ENCODE results near the gene CSRP3.

The CSRP3 gene

DNA sequence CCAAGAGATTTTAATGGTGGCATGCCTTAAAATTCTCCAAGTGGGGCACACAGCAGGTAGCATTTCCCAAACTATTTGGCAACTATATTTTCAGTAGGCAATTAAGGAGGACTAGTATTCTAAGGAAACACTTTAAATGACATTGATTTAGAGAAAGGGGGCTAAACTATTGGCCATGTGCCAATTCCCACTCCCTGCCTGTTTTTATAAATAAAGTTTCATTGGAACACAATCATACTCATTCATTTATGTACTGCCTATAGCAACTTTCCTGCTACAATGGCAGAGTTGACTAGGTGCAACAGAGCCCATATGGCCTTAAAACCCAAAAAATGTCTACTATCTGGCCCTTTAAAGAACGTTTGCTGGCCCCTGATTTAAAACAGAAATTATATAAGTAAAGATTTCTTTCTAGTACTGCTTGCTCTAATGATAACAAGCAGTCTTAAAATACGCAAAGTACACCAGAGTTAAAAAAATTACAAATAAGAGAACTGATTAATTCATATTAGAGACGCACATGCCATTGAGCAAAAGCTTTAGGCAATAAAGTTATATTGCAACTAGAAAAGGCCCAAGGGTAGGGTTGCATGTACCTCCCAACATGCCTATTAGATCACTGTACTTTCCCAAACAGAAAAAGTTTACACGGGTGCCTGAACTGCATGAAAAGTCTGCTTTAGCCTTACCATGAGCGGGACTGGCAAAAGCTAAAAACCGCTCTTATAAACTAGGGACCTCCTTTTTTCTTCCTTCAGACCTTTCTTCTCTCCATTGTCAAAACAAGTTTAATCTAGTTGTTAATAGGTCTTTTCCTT, 24.8 kb upstream of the CSRP3 start:
- DNase-seq (ENCODE audit: extremely low read depth, low read depth), result no peak
- TF ChIP-seq, protein P1, sequence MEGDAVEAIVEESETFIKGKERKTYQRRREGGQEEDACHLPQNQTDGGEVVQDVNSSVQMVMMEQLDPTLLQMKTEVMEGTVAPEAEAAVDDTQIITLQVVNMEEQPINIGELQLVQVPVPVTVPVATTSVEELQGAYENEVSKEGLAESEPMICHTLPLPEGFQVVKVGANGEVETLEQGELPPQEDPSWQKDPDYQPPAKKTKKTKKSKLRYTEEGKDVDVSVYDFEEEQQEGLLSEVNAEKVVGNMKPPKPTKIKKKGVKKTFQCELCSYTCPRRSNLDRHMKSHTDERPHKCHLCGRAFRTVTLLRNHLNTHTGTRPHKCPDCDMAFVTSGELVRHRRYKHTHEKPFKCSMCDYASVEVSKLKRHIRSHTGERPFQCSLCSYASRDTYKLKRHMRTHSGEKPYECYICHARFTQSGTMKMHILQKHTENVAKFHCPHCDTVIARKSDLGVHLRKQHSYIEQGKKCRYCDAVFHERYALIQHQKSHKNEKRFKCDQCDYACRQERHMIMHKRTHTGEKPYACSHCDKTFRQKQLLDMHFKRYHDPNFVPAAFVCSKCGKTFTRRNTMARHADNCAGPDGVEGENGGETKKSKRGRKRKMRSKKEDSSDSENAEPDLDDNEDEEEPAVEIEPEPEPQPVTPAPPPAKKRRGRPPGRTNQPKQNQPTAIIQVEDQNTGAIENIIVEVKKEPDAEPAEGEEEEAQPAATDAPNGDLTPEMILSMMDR (IDR thresholded peaks at IDR 0.05; ENCODE audit: low read depth, low read length, missing control alignments), result no peak
- H3K4me3 ChIP-seq (replicated peaks; ENCODE audit: low read depth, low read length), result no peak overlapping the region

DNA sequence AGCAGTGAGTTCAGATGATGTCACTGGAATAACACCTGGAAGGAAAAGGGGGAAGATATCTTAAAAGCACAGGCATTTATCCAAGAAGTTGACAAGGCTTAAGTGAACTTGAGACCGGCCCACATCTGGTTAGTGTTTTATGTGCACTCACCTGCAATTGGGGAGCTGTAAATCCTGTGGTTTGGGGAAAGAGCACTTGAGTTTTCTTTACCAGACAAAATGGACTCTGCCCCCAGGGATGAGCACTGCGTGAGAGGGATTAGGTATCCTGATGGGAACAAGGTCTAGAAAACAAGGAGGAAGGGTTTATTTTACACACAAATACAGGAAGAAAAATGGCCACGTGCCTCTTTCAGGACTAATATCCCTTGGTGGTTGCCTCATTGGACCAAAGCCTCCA, 23.8 kb upstream of the CSRP3 start:
- TF ChIP-seq, protein P1 (IDR thresholded peaks at IDR 0.05; ENCODE audit: low read depth, low read length, missing control alignments), result no peak
- H3K4me3 ChIP-seq (replicated peaks; ENCODE audit: low read depth, low read length), result no peak overlapping the region
- DNase-seq (ENCODE audit: extremely low read depth, low read depth), result no peak

- no peak overlapping the region for H3K4me3 ChIP-seq (replicated peaks; ENCODE audit: low read depth, low read length)
- TF ChIP-seq, protein P1 (IDR thresholded peaks at IDR 0.05; ENCODE audit: low read depth, low read length, missing control alignments), result no peak
- DNase-seq (ENCODE audit: extremely low read depth, low read depth), result no peak
These were observed 23.3 kb upstream of the CSRP3 start for GRCh38 chr11:19225123-19225522.

GRCh38 chr11:19220903-19221724, 19.3 kb upstream of the CSRP3 start:
- H3K4me3 ChIP-seq (replicated peaks; ENCODE audit: low read depth, low read length), result no peak overlapping the region
- no peak for DNase-seq (ENCODE audit: extremely low read depth, low read depth)
- TF ChIP-seq, protein P1 (IDR thresholded peaks at IDR 0.05; ENCODE audit: low read depth, low read length, missing control alignments), result no peak

DNA sequence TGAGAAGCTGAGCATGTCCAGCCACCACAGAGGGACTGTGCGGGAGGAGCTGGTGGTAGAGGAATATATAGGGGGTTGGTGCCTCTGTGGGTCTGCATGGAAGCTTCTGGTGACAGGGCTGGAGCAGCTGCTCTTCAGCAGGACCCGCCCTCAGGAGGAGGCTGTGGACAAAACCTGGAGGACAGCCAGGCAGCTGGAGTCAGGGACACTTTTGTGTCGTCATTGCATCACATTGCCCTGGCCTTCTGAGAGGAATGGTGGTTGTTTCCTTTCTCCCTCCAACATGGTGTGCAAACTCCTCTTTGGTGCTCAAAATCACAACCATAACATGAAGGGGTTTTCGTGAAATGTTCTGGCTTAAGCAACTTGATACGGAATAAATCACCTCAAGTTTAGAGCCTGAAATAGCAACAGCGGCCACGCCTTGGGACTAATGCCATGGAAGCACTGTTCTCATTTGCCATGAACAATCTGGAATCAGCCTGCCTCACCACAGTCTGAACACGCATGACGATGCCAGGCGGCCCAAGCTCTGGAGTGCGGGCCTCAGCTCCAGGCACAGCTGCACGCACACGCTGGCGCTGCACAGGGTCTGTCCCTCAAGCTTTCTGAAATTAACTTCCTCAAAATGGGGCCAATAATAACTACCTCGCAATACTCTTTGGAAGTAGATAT, 17.1 kb upstream of the CSRP3 start:
- DNase-seq (ENCODE audit: extremely low read depth, low read depth), result no peak
- TF ChIP-seq, protein P1 (IDR thresholded peaks at IDR 0.05; ENCODE audit: low read depth, low read length, missing control alignments), result no peak
- H3K4me3 ChIP-seq (replicated peaks; ENCODE audit: low read depth, low read length), result no peak overlapping the region

GRCh38 chr11:19218216-19218615, 16.4 kb upstream of the CSRP3 start:
- DNase-seq (ENCODE audit: extremely low read depth, low read depth), result no peak
- no peak overlapping the region for H3K4me3 ChIP-seq (replicated peaks; ENCODE audit: low read depth, low read length)
- TF ChIP-seq, protein P1 (IDR thresholded peaks at IDR 0.05; ENCODE audit: low read depth, low read length, missing control alignments), result no peak

Measured in HFF-Myc (cell line).